Activated CD4-positive, alpha-beta T cell treated with anti-CD3 and anti-CD28 coated beads for 48 hours (primary cell): ENCODE results near the gene RIMBP2.

ENCODE experiments used
- DNase-seq: peaks from one replicate; pipeline ENCODE4 v3.0.0-alpha.2; 2020

Gene RIMBP2

GRCh38 chr12:130562716-130563115, 153.4 kb downstream of the RIMBP2 start:
- no peak for DNase-seq

DNA sequence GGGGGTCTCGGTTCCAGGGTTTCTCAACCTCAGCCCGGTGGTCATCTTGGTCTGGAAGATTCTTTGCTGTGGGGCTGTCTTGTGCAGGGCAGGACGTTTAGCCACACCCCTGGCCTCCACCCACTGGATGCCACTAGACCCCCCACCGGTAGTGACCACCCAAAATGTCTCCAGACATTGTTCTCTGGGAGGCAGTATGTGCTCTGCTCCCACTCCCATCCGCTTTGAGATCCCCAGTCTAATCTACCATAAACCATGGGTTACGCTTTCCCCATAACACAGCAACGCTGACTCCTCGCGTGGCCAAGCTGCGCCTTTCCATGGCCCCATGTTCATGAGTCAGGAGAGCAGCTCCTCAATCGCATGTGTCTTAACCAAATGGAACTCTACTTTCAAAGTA, 155.8 kb downstream of the RIMBP2 start:
- DNase-seq = no peak

GRCh38 chr12:130559806-130560205, 156.3 kb downstream of the RIMBP2 start:
- DNase-seq = no peak

- no peak for DNase-seq
Measured at GRCh38 chr12:130557886-130558765, 158.0 kb downstream of the RIMBP2 start.

GRCh38 chr12:130557201-130557600, 158.9 kb downstream of the RIMBP2 start:
- no peak for DNase-seq

GRCh38 chr12:130556486-130557055, 159.5 kb downstream of the RIMBP2 start:
- DNase-seq = no peak

- no peak for DNase-seq
Measured at GRCh38 chr12:130555628-130556485, 160.2 kb downstream of the RIMBP2 start.

GRCh38 chr12:130555221-130555620, 160.9 kb downstream of the RIMBP2 start:
- no peak for DNase-seq

DNA sequence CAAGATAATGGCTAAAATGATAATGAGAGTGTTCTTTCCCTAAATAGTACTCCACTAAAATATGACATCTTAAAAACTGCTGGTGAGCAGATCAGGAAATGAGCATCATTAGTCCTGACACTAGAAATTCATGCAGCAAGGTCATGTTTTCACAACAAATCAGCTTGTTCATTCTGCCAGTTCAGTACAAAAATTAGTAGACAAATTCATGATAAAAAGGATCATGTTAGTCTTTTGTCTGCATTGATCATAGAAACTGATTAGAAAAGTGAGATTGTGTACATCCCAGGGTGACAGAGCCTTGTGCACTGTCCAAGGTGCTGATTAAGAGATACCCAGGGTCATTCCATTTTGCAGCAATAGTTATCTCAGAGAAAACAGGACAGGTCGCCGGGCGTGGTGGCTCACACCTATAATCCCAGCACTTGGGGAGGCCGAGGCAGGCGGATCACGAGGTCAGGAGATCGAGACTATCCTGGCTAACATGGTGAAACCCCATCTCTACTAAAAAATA, 163.6 kb downstream of the RIMBP2 start:
- no peak for DNase-seq

GRCh38 chr12:130549361-130549760, 166.7 kb downstream of the RIMBP2 start:
- no peak for DNase-seq

GRCh38 chr12:130547480-130548155, 168.5 kb downstream of the RIMBP2 start:
- no peak for DNase-seq

DNA sequence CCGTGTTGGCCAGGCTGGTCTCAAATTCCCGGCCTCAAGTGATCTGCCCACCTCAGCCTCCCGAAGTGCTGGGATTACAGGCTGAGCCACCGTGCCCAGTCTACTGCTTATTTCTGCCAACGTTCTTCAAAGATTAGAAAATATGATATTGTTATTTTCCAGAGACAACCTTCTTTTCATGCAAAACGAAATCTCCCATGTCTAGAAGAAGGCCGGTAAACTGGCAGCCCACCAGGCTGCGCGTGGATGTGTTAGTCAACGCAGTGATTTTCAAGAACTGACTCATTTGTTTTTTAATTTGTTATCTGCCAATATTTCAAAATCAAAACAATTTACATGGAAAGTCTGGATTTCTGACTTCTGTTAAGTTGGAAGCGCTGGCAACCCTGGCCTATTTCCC, 169.6 kb downstream of the RIMBP2 start:
- DNase-seq = no peak

DNA sequence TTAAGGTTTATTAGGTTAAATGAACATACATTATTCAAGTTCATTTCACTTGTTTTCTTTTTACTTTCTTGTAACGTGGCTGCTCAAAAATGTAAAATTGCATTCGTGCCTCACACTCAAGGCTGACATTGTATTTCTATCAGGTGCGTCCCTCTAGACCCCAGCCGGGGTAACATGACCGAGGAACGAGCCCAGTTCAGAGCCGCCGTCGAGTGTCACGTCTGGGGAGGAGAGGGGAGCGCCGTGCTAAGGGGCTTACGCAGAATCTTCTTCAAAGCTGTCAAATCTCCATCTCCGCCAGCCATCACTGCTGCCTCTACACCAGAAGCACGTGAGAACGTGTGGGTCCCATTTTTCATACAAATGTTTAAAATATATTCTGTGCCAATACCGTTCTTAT, 170.6 kb downstream of the RIMBP2 start:
- no peak for DNase-seq

- DNase-seq = no peak
Measured at GRCh38 chr12:130540376-130540775, 175.7 kb downstream of the RIMBP2 start.

- no peak for DNase-seq
Measured at GRCh38 chr12:130538343-130539095, 177.6 kb downstream of the RIMBP2 start.

DNA sequence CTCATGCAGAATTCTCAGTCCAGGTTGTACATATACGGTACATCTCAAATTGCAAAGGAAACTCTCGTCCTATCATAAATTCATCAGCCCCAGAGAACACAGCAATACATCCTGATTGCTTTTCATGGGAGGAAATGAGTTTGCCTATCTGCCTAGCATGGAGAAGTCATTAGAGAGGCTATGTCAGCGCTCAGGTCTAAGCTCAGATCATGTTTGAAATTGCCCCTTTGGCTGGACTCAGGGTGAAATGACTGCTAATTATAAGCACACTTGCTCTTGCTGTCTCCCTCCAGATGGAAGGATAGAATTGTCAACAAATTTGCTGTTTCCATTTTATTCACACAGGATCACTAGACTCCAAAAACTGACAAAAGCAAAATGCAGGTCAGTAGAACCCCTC, 178.4 kb downstream of the RIMBP2 start:
- no peak for DNase-seq

GRCh38 chr12:130537051-130537450, 179.0 kb downstream of the RIMBP2 start:
- no peak for DNase-seq

- no peak for DNase-seq
Measured at GRCh38 chr12:130530429-130530828, 185.7 kb downstream of the RIMBP2 start.

DNA sequence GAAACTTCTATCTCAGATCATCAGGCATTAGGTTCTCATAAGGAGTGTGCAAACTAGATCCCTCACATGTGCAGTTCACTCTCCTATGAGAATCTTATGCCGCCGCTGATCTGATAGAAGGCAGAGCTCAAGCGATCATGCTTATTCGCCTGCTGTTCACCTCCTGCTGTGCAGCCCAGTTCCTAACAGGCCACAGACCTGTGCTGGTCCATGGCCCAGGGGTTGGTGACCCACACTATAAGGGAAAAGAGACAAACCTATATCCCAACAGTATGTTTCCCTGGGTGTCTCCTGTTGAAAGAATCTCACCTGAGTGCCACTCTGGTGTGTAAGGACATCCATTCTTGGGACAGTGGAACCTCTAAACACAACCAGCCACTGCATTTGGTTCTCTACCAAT, 186.3 kb downstream of the RIMBP2 start:
- DNase-seq = no peak

- DNase-seq = no peak
Measured at GRCh38 chr12:130527239-130527638, 188.9 kb downstream of the RIMBP2 start.

DNA sequence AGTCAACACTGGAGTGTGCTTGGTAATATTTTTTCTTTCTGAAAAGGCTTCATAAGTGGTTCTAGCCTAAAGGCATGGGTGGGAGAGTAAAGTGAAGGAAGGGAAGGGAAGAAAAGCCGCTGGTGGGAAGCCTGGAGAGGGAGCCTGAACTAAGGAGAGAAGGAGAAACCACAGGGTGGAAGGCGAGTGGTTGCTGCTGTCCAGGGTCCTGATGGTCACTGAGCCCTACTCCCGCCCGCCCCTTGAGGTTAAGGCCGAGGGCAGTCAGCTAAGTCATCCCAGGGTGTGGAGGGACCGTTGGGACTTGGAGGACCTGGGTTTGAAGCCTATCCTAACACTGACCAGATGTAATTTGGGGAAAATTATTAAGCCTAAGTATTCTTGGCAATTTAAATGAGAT, 189.3 kb downstream of the RIMBP2 start:
- no peak for DNase-seq
